Immature natural killer cell (primary cell): ENCODE results near the gene LMF1. TPM values are rescaled to one million over a fixed set of nuclear protein-coding genes. Genes with fewer than 3 reads are reported as not detected.

ENCODE experiments used
- DNase-seq, 3 donors: peaks; one replicate each; pipeline ENCODE4 v3.0.0; 2022; ENCODE audit warnings: mixed read lengths in 1 of 3
- H3K27ac Mint-ChIP-seq, 6 donors: one replicate each; pipeline ENCODE4 v1.8.0; 2020; ENCODE audit warnings: mixed read lengths in 6 of 6, mild to moderate bottlenecking in 5 of 6, inconsistent platforms in 4 of 6, moderate library complexity in 3 of 6
- H3K27me3 Mint-ChIP-seq, 3 donors: one replicate each; pipeline ENCODE4 v1.8.0; 2020 to 2021; ENCODE audit warnings: low read depth in 3 of 3, mild to moderate bottlenecking in 3 of 3, mixed read lengths in 3 of 3, moderate library complexity in 3 of 3, inconsistent platforms in 1 of 3
- H3K36me3 Mint-ChIP-seq, 3 donors: one replicate each; pipeline ENCODE4 v1.8.0; 2020; ENCODE audit warnings: mixed read lengths in 3 of 3, inconsistent platforms in 2 of 3, mild to moderate bottlenecking in 2 of 3
- H3K4me1 Mint-ChIP-seq, 2 donors: one replicate each; pipeline ENCODE4 v1.8.0; 2020; ENCODE audit warnings: inconsistent platforms in 2 of 2, mild to moderate bottlenecking in 2 of 2, mixed read lengths in 2 of 2, moderate library complexity in 1 of 2
- H3K4me3 Mint-ChIP-seq, 5 donors: one replicate each; pipeline ENCODE4 v1.8.0; 2020; ENCODE audit warnings: mild to moderate bottlenecking in 5 of 5, mixed read lengths in 5 of 5, inconsistent platforms in 3 of 5, moderate library complexity in 3 of 5
- H3K9me3 Mint-ChIP-seq, 6 donors: one replicate each; pipeline ENCODE4 v1.8.0; 2020; ENCODE audit warnings: mild to moderate bottlenecking in 6 of 6, mixed read lengths in 6 of 6, inconsistent platforms in 4 of 6, moderate library complexity in 3 of 6
- polyA plus RNA-seq, 3 donors: library from polyadenylated mRNA; unstranded; fragments of 300-500 nt; fragmentation: Illumina TruSeq; gene quantifications; one replicate each; pipeline ENCODE4 v1.2.3, GENCODE V29; 2021

The LMF1 gene
- polyA plus RNA-seq, 3 donors from 2014 or later: 12.2 to 15.5 (median 12.6) TPM

DNA sequence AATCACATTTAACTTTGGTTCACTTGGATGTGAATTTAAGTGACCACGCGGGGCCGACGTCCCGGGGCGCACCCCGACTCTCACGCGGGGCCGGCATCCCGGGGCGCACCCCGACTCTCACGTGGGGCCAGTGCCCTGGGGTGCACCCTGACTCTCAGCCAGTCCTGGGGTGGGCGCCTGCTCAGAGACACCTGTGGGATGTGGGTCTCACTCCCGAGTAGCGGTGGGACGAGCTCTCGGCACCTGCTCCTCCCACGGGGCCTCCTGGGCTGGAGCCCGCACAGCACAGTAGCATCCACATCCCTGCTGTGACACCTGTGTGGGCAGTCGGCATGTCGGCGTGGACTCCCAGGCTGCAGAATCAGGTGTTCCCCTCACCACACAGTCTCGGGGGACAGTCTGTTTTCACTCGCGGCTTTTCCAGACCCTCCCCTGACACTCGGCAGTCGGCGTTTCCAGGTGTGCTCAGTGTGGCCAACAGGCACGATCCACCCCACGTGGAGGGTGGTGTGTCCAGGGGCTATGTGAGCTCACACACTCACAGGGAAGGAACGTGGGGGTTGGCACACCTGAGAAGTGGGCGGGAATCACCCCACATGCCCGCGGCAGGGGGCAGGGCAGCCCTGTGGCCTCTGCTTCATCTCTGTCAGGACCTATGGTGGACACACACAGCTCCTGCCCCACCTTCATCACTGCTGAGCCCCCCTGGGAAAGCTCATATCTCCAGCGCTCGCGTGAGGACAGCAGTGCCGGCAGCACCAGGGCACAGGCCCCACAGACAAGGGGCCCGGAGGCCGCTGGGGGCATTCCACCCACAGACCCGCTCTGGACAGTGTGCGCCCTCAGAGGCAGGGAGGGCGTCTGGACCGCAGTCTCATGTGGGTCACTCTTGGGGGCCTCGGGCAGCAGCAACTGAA, 51.8 kb downstream of the LMF1 start:
- H3K27me3 Mint-ChIP-seq: peaks cover 0 to 3% (median 1%) of the 10 kb centered on the region in 3 donors
- DNase-seq: no peak
- no peak overlapping the region for H3K27ac Mint-ChIP-seq
- H3K4me3 Mint-ChIP-seq: no peak overlapping the region
- H3K9me3 Mint-ChIP-seq: no peaks in the 10 kb centered on the region
- H3K4me1 Mint-ChIP-seq: peaks cover 0 to 2% of the 10 kb centered on the region in 2 donors
- H3K36me3 Mint-ChIP-seq: peaks cover 6 to 15% (median 15%) of the 10 kb centered on the region in 3 donors

DNA sequence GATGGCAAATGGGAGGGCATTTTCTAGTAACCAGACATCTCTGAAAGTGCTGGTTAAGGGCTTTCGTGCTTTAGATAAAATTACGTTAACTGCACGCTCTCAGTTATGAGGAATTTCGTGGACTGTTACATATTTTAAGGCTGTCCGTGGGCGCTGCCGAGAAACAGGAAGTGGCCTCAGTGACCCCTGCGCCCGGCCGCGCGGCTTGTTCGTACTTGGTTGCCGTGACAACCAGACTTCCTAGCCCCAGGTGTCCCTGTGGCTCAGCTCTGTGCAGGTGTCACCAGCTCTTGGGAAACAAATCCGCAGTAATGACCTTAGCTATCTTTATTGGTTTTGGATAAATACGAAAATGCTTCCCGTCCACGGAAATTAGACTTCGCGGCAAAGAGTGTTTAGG, 52.7 kb downstream of the LMF1 start:
- no peak for DNase-seq
- peaks cover 6 to 15% (median 15%) of the 10 kb centered on the region in 3 donors for H3K36me3 Mint-ChIP-seq
- H3K9me3 Mint-ChIP-seq: no peaks in the 10 kb centered on the region
- H3K4me3 Mint-ChIP-seq: no peak overlapping the region
- peaks cover 0 to 3% (median 1%) of the 10 kb centered on the region in 3 donors for H3K27me3 Mint-ChIP-seq
- H3K4me1 Mint-ChIP-seq: peaks cover 0 to 2% of the 10 kb centered on the region in 2 donors
- H3K27ac Mint-ChIP-seq: no peak overlapping the region

DNA sequence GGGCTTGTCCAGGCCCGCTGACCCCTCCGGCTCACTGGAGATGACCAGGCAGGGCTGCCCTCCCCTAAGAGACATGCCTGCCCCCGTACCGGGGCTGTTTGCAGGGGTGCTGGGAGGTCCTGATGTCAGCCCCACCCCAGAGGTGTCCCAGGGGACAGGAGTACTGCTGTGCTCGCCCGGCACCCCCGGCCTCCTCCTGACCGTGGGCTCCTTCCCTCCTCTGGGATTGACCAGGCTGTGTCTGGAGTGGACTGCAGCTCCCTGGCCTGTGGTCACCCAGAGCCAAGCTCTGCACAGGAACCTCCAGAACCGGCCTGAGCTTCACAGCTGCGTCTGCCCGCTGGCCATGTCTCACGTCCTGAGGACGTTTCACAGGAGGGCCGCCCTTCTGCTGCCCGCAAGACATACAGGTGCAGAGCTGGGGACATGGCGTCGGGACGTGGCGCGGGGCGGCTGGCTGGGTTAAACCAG, 53.2 kb downstream of the LMF1 start:
- Mint-ChIP-seq H3K27ac (no peak overlapping the region), H3K27me3 (peaks cover 0 to 3% (median 1%) of the 10 kb centered on the region in 3 donors), H3K4me3 (no peak overlapping the region), H3K4me1 (peaks cover 0 to 2% of the 10 kb centered on the region in 2 donors), H3K36me3 (peaks cover 6 to 15% (median 15%) of the 10 kb centered on the region in 3 donors), H3K9me3 (no peaks in the 10 kb centered on the region)
- no peak for DNase-seq

DNA sequence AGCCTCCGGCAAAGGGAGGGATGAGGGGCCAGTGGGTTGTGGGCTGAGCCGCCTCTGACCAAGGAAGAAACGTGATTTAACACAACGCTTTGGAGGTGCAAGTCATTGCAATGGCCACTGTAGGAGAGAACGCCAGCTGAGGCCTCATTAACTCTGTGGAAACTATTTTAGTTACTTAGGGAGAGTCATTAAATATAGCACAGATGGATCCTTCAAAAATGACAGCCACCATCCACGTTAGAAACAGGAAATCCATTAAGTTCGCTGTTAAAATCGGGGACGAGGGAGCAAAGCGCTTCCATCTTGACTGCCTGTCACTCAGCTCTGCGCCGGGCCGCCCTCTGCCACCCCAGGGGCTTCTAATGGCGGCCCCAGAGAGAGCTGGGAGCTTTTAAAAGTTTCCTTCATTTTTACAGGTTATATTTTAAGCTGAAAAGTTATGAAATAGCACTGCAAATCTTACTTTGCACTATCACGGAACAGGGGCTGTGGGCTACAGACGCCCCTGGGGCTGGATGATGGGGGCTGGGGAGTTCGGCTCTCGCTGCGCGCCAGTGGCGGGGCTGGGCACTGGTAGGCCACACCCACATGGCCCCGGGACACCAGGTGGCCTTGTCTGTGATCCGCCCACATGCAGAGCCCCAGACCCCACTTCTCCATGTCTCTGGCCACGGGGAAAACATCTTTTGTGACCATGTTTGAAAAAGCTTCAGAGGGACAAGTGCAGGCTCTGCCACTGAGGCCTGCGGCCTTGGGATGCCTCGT, 54.6 kb downstream of the LMF1 start:
- Mint-ChIP-seq H3K9me3 (no peaks in the 10 kb centered on the region), H3K36me3 (peaks cover 0 to 13% (median 4%) of the 10 kb centered on the region in 3 donors), H3K4me1 (peaks cover 0 to 2% of the 10 kb centered on the region in 2 donors), H3K4me3 (no peak overlapping the region), H3K27me3 (no peaks in the 10 kb centered on the region), H3K27ac (no peak overlapping the region)
- DNase-seq: no peak

DNA sequence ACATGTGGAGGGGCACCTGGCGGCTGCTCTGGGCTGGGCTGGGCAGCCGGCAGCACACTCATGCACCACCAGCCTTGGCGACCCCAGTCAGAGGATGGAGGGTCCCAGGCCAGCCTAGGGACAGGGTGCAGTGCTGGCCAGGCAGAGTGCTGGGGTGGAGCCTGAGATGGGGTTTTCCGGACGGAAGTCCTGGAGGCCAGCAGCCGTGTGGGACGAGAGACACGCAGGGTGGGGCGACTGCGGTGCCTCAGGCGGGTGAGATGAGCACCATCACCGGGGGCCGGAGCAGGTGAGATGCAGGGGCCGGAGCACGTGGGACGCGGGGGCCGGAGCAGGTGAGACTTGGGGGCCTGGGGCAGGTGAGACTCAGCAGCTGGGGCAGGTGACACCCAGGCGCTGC, 55.2 kb downstream of the LMF1 start:
- no peak overlapping the region for H3K27ac Mint-ChIP-seq
- H3K9me3 Mint-ChIP-seq: no peaks in the 10 kb centered on the region
- no peak overlapping the region for H3K4me3 Mint-ChIP-seq
- H3K4me1 Mint-ChIP-seq: peaks cover 0 to 2% of the 10 kb centered on the region in 2 donors
- no peak for DNase-seq
- peaks cover 0 to 12% (median 3%) of the 10 kb centered on the region in 3 donors for H3K36me3 Mint-ChIP-seq
- no peaks in the 10 kb centered on the region for H3K27me3 Mint-ChIP-seq

DNA sequence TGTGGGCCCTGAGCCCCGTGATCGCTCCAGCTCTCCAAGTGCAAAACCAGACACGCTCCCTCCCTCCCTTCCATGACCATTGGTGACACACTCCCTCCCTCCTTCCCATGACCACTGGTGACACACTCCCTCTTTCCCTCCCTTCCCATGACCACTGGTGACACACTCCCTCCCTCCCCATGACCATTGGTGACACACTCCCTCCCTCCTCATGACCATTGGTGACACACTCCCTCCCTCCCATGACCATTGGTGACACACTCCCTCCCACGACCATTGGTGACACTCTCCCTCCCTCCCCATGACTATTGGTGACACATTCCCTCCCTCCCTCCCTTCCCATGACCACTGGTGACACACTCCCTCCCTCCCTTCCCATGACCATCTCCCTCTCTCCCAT, 56.3 kb downstream of the LMF1 start:
- H3K4me1 Mint-ChIP-seq: no peaks in the 10 kb centered on the region

DNA sequence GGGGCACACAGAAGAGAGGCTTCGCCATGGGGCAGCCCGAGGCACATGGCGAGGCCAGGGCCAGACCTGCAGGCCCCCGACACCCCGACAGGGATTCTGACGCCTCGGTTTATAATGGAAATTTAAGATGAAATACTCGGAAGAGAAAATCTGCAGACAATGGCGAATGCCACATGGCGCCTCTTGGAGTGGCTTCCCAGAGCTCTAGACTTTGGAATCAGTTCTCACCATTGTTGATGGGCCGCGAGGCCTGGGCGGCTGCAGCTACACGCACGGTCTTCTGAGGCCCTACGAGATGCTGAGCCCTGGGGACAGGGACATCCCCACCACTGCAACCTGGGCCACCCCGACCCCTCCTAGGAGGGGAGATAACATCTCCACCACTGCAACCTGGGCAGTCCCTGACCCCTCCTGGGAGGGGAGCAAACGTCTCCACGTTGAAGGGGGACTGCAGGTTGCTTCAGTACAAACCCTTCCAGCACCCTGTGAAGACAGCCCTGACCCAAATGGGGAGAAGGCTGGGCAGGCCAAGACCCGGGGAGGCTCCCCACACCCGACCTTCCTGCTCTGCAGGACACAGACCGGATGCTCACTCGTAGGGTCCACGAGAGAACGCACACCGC, 56.9 kb downstream of the LMF1 start:
- Mint-ChIP-seq H3K9me3 (no peaks in the 10 kb centered on the region), H3K36me3 (peaks cover 0 to 9% (median 7%) of the 10 kb centered on the region in 3 donors)

More for the DNA sequence above, 56.3 kb downstream of the LMF1 start:
- no peak overlapping the region for H3K4me3 Mint-ChIP-seq
- DNase-seq: no peak
- peaks cover 0 to 7% (median 4%) of the 10 kb centered on the region in 3 donors for H3K36me3 Mint-ChIP-seq
- no peaks in the 10 kb centered on the region for H3K9me3 Mint-ChIP-seq
- no peak overlapping the region for H3K27ac Mint-ChIP-seq
- no peaks in the 10 kb centered on the region for H3K27me3 Mint-ChIP-seq

DNA sequence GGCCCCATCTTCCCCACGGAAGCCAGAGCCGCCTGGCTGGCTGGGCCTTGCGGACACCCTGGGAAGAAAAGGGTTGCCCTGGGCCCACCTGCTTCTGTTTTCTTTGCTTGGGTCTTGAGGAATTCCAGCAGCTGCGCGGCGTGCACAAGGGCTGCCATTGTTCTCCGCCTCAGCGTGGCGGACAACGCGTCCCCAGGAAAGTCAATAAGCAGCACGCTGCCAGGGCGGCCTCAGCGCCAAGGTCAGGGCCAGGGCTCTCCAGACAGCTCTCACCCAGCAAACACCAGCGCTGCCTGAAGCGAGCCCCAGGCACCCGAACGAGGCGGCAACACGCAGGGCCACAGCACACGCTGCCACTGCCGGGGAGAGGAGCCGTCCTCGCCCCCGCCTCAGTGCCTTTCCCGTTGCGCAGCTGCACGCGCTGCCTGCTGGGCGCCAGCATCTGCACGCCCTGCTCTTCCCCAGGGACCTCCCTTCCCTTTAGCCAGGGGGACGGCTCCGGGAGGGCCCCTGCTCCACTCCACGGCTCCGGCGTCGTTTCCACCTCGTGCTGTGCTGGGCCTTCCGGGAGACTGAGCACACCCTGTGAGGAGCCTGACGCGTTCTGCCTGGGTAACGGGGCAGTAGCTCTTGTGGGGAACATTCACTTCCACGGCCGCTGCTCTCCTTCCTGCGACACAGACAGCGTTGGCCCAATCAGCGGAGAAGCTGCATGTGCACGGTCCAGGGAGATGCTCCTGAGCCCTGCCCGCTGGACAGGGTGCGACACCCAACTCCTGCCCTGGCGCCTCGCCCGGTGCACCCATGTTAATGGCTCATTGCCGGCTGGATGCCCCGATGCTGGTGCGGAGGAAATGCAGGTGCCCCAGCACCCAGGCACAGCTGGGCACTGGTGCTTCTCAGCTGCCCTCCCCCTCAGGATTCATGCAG, 57.8 kb downstream of the LMF1 start:
- H3K9me3 Mint-ChIP-seq: no peaks in the 10 kb centered on the region
- H3K27me3 Mint-ChIP-seq: no peaks in the 10 kb centered on the region
- H3K27ac Mint-ChIP-seq: no peak overlapping the region
- H3K4me1 Mint-ChIP-seq: no peaks in the 10 kb centered on the region
- H3K36me3 Mint-ChIP-seq: peaks cover 0 to 9% (median 4%) of the 10 kb centered on the region in 3 donors
- DNase-seq: no peak
- no peak overlapping the region for H3K4me3 Mint-ChIP-seq

More for the DNA sequence above, 56.9 kb downstream of the LMF1 start:
- no peak overlapping the region for H3K27ac Mint-ChIP-seq
- H3K4me1 Mint-ChIP-seq: no peaks in the 10 kb centered on the region
- H3K27me3 Mint-ChIP-seq: no peaks in the 10 kb centered on the region
- no peak for DNase-seq
- no peak overlapping the region for H3K4me3 Mint-ChIP-seq

DNA sequence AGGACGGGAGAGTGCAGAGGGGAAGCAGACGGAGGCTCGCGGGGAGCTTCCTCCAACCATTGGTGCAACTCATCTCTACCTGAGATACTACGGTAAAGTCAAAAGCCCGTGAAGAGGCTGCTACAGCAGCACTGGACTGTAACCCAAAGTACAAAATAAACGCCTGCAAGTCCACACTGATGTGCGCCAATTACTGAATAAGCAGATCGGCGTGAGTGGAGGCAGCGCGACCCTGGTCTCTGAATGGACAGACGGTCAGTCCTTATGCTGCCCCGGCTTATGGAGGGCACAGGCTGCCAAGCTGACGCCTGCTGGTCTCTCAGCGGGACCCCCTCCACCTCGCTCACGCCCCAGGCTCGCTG, 58.5 kb downstream of the LMF1 start:
- Mint-ChIP-seq H3K36me3 (peaks cover 0 to 14% (median 8%) of the 10 kb centered on the region in 3 donors), H3K9me3 (no peaks in the 10 kb centered on the region), H3K27me3 (no peaks in the 10 kb centered on the region), H3K27ac (no peak overlapping the region), H3K4me3 (no peak overlapping the region), H3K4me1 (no peaks in the 10 kb centered on the region)
- DNase-seq: no peak

DNA sequence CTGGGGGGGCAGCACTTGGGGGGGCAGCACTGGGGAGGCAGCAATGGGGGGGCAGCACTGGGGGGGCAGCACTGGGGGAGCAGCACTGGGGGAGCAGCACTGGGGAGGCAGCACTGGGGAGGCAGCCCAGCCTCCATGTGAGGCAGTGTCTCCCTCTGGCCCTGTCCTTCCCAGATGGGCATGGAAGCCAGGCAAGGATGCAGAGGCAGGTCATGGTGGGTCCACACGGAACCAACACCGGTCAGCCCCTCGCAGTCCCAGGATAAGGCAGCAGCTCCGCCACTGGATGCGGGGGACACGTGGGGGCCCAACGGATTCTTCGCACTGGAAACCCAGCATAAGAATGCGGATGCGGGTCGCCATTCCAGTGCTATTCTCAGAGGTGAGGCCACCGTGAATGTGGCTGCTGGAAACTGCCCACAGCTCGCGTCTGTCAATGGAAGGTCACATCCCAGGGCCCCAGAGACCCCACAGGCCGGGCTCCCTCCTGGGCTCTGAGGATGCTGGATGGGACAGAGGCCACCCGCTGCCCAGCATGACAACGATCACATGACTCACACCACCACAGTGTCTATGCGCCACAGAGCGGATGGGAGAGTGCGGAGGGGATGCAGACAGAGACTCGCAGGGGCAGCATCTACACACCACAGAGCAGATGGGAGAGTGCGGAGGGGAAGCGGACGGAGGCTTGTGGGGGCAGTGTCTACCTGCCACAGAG, 59.0 kb downstream of the LMF1 start:
- Mint-ChIP-seq H3K4me1 (no peaks in the 10 kb centered on the region), H3K9me3 (no peaks in the 10 kb centered on the region), H3K4me3 (no peak overlapping the region), H3K27ac (no peak overlapping the region), H3K27me3 (no peaks in the 10 kb centered on the region), H3K36me3 (peaks cover under 1 to 14% (median 11%) of the 10 kb centered on the region in 3 donors)
- no peak for DNase-seq

DNA sequence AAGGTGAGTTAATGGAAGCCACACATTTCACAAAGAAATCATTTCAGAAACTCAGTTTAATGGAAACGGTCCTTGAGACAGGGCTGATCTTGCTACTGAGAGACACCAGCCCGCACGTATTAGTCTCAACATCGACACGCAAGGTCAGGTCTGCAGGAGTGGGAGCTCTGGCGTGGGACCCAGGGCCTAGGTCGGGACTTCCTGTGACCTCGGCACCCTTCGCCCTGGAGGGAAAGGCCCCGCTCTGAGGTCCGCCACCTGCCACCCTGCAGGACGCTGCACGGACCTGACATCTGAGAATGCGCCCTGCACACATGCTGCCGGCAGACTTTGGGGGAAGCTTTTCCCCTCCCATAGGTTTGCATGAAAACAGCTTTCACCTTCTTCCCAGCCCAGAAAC, 59.7 kb downstream of the LMF1 start:
- H3K36me3 Mint-ChIP-seq: peaks cover 7 to 18% (median 15%) of the 10 kb centered on the region in 3 donors
- no peak overlapping the region for H3K27ac Mint-ChIP-seq
- no peak for DNase-seq
- H3K4me3 Mint-ChIP-seq: no peak overlapping the region
- H3K27me3 Mint-ChIP-seq: no peaks in the 10 kb centered on the region
- no peaks in the 10 kb centered on the region for H3K4me1 Mint-ChIP-seq
- H3K9me3 Mint-ChIP-seq: no peaks in the 10 kb centered on the region

DNA sequence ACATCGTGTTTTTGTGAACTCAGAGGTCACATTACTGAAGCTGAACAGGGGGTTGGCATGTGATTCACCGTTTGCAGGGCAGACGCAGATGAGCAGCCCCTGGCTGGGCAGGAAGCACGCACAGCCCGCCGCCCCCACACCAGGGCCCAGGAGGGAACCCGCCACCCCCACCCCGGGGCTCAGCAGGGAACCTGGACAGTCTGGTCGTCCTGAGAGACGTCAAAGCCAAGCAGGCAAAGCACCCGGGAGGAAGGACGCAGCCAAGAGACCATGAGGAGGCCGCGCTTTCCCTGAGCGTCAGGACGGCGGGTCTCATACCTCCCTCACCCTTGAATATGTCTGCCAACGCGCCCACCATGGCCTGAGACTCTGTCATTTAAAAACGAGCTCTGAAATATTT, 60.6 kb downstream of the LMF1 start:
- H3K27me3 Mint-ChIP-seq: no peaks in the 10 kb centered on the region
- peaks cover 7 to 21% (median 18%) of the 10 kb centered on the region in 3 donors for H3K36me3 Mint-ChIP-seq
- peaks cover 0 to 2% of the 10 kb centered on the region in 2 donors for H3K4me1 Mint-ChIP-seq
- no peaks in the 10 kb centered on the region for H3K9me3 Mint-ChIP-seq
- DNase-seq: no peak
- H3K27ac Mint-ChIP-seq: no peak overlapping the region
- no peak overlapping the region for H3K4me3 Mint-ChIP-seq
